Activated CD8-positive, alpha-beta memory T cell treated with anti-CD3 and anti-CD28 coated beads, Interleukin-2, amount 10 ng/mL, durations not matched to agents 7 days and 5 days (primary cell): ENCODE results near the gene GPRC5C. TPM values are rescaled to one million over a fixed set of nuclear protein-coding genes. Genes with fewer than 3 reads are reported as not detected.

ENCODE experiments used
- ATAC-seq: fragments of 150-1000 bp; cut with Tn5 transposase; one replicate; pipeline ENCODE4 v1.10.0; 2021; ENCODE audit warnings: moderate library complexity
- CTCF ChIA-PET: fragments of 350-600 bp; sonication (Branson Sonifier 250); formaldehyde crosslinking; loops from one replicate; lab custom pipeline; 2021; ENCODE audit warnings: antibody characterized with exemption; lab: Charles Lee
- DNase-seq: peaks from one replicate; pipeline ENCODE4 v3.0.0-alpha.2; 2020
- H3K27ac Mint-ChIP-seq: one replicate; pipeline ENCODE4 v1.8.0; 2021; ENCODE audit warnings: mild to moderate bottlenecking, mixed read lengths
- H3K27me3 Mint-ChIP-seq: one replicate; pipeline ENCODE4 v1.8.0; 2021; ENCODE audit warnings: mixed read lengths
- H3K36me3 Mint-ChIP-seq: one replicate; pipeline ENCODE4 v1.8.0; 2021; ENCODE audit warnings: mild to moderate bottlenecking, mixed read lengths
- H3K4me1 Mint-ChIP-seq: one replicate; pipeline ENCODE4 v1.8.0; 2021; ENCODE audit warnings: mixed read lengths
- H3K4me3 Mint-ChIP-seq: one replicate; pipeline ENCODE4 v1.8.0; 2021; ENCODE audit warnings: mild to moderate bottlenecking, moderate library complexity, mixed read lengths
- H3K9me3 Mint-ChIP-seq: one replicate; pipeline ENCODE4 v1.8.0; 2022; ENCODE audit warnings: low read depth, mixed read lengths
- total RNA-seq, 2 experiments: library from RNA; stranded (reverse); gene quantifications; one replicate each; pipeline ENCODE4 v1.2.3, GENCODE V29; 2021

GPRC5C gene
- total RNA-seq, 2 experiments from 2014 or later: not detected

GRCh38 chr17:74443516-74444296 is 11.8 kb downstream of the GPRC5C start:
- Mint-ChIP-seq H3K36me3 (no peaks in the 10 kb centered on the region), H3K27ac (no peak overlapping the region), H3K27me3 (peaks cover 12% of the 10 kb centered on the region), H3K9me3 (no peaks in the 10 kb centered on the region), H3K4me1 (peaks cover 4% of the 10 kb centered on the region), H3K4me3 (no peak overlapping the region)
- DNase-seq: no peak
- CTCF ChIA-PET: interaction anchor here (0.7 to 3.3 kb wide), 7 partner anchors 13 to 418 kb away, joined by 3 to 14 read pairs (median 3); no protein-coding TSS in a partner anchor
- no peak for ATAC-seq

GRCh38 chr17:74444406-74444805 is 12.5 kb downstream of the GPRC5C start:
- Mint-ChIP-seq H3K9me3 (no peaks in the 10 kb centered on the region), H3K4me1 (peaks cover 4% of the 10 kb centered on the region), H3K4me3 (no peak overlapping the region), H3K27ac (no peak overlapping the region), H3K27me3 (peaks cover 12% of the 10 kb centered on the region), H3K36me3 (no peaks in the 10 kb centered on the region)
- no peak for DNase-seq
- CTCF ChIA-PET: interaction anchor here (0.7 to 3.3 kb wide), 6 partner anchors 10 to 417 kb away, joined by 3 to 14 read pairs (median 4); no protein-coding TSS in a partner anchor
- ATAC-seq: no peak

- peaks cover 2% of the 10 kb centered on the region for H3K4me1 Mint-ChIP-seq
- H3K27ac Mint-ChIP-seq: no peak overlapping the region
- H3K4me3 Mint-ChIP-seq: no peak overlapping the region
- CTCF ChIA-PET: interaction anchor here (1.1 to 3.3 kb wide), 4 partner anchors 10 to 88 kb away, joined by 3 to 14 read pairs (median 6); no protein-coding TSS in a partner anchor
- peaks cover 9% of the 10 kb centered on the region for H3K27me3 Mint-ChIP-seq
- H3K36me3 Mint-ChIP-seq: no peaks in the 10 kb centered on the region
- ATAC-seq: no peak
- no peak for DNase-seq
- H3K9me3 Mint-ChIP-seq: no peaks in the 10 kb centered on the region
These were observed 13.3 kb downstream of the GPRC5C start for GRCh38 chr17:74445158-74445557.

GRCh38 chr17:74446551-74447500 is 14.9 kb downstream of the GPRC5C start:
- H3K4me3 Mint-ChIP-seq: no peak overlapping the region
- CTCF ChIA-PET: interaction anchor here (1.0 to 2.1 kb wide), 4 partner anchors 9 to 78 kb away, joined by 3 to 10 read pairs (median 4); no protein-coding TSS in a partner anchor

GRCh38 chr17:74447628-74448159 is 15.8 kb downstream of the GPRC5C start:
- CTCF ChIA-PET: interaction anchor here (1.0 to 2.1 kb wide), 3 partner anchors 8 to 79 kb away, joined by 3 to 10 read pairs (median 5); no protein-coding TSS in a partner anchor
- no peaks in the 10 kb centered on the region for H3K36me3 Mint-ChIP-seq
- H3K4me3 Mint-ChIP-seq: no peak overlapping the region
- peaks cover 13% of the 10 kb centered on the region for H3K27me3 Mint-ChIP-seq
- ATAC-seq (no peak), DNase-seq (no peak)
- no peaks in the 10 kb centered on the region for H3K9me3 Mint-ChIP-seq
- H3K4me1 Mint-ChIP-seq: peaks cover 15% of the 10 kb centered on the region
- no peak overlapping the region for H3K27ac Mint-ChIP-seq

More at GRCh38 chr17:74446551-74447500, 14.9 kb downstream of the GPRC5C start:
- Mint-ChIP-seq H3K9me3 (no peaks in the 10 kb centered on the region), H3K27me3 (peaks cover 15% of the 10 kb centered on the region), H3K27ac (peak overlapping the region; percentile 63), H3K4me1 (peaks cover 6% of the 10 kb centered on the region), H3K36me3 (no peaks in the 10 kb centered on the region)
- peak; percentile 51 for DNase-seq
- peak; percentile 53 for ATAC-seq

GRCh38 chr17:74448756-74449155 is 16.9 kb downstream of the GPRC5C start:
- no peak for DNase-seq
- Mint-ChIP-seq H3K27me3 (peaks cover 15% of the 10 kb centered on the region), H3K9me3 (no peaks in the 10 kb centered on the region), H3K27ac (no peak overlapping the region), H3K36me3 (no peaks in the 10 kb centered on the region), H3K4me3 (no peak overlapping the region), H3K4me1 (peaks cover 24% of the 10 kb centered on the region)
- ATAC-seq: no peak
- CTCF ChIA-PET: interaction anchor here (1.8 to 2.1 kb wide), 3 partner anchors 9 to 80 kb away, joined by 4 to 10 read pairs (median 5); no protein-coding TSS in a partner anchor

- ATAC-seq (no peak), DNase-seq (no peak)
- H3K9me3 Mint-ChIP-seq: no peaks in the 10 kb centered on the region
- CTCF ChIA-PET: interaction anchor here (1.8 kb wide), 1 partner anchor 8 kb away, joined by 4 read pairs; no protein-coding TSS in a partner anchor
- H3K4me3 Mint-ChIP-seq: no peak overlapping the region
- no peak overlapping the region for H3K27ac Mint-ChIP-seq
- H3K27me3 Mint-ChIP-seq: peaks cover 15% of the 10 kb centered on the region
- H3K36me3 Mint-ChIP-seq: no peaks in the 10 kb centered on the region
- peaks cover 24% of the 10 kb centered on the region for H3K4me1 Mint-ChIP-seq
These were observed 17.4 kb downstream of the GPRC5C start for GRCh38 chr17:74449306-74449705.

- Mint-ChIP-seq H3K4me1 (peaks cover 28% of the 10 kb centered on the region), H3K27me3 (peaks cover 12% of the 10 kb centered on the region), H3K4me3 (no peak overlapping the region), H3K9me3 (no peaks in the 10 kb centered on the region), H3K36me3 (no peaks in the 10 kb centered on the region), H3K27ac (no peak overlapping the region)
- ATAC-seq: no peak
- DNase-seq: no peak
- CTCF ChIA-PET: interaction anchor here (1.8 kb wide), 1 partner anchor 8 kb away, joined by 4 read pairs; no protein-coding TSS in a partner anchor
These were observed 17.9 kb downstream of the GPRC5C start for GRCh38 chr17:74449773-74450172.

GRCh38 chr17:74450231-74450630 is 18.3 kb downstream of the GPRC5C start:
- Mint-ChIP-seq H3K27me3 (peaks cover 11% of the 10 kb centered on the region), H3K4me1 (peaks cover 30% of the 10 kb centered on the region), H3K9me3 (no peaks in the 10 kb centered on the region), H3K36me3 (no peaks in the 10 kb centered on the region), H3K27ac (no peak overlapping the region), H3K4me3 (no peak overlapping the region)
- CTCF ChIA-PET: interaction anchor here (1.2 to 9.4 kb wide), 4 partner anchors 7 to 82 kb away, joined by 4 to 109 read pairs (median 20); partner anchors contain the start of gene GPR142
- ATAC-seq (no peak), DNase-seq (no peak)

- H3K4me1 Mint-ChIP-seq: peaks cover 30% of the 10 kb centered on the region
- H3K27ac Mint-ChIP-seq: no peak overlapping the region
- CTCF ChIA-PET: interaction anchor here (0.7 to 9.4 kb wide), 4 partner anchors 14 to 92 kb away, joined by 4 to 109 read pairs (median 20); partner anchors contain the start of gene GPR142
- DNase-seq: no peak
- no peak for ATAC-seq
- H3K36me3 Mint-ChIP-seq: no peaks in the 10 kb centered on the region
- no peak overlapping the region for H3K4me3 Mint-ChIP-seq
- H3K27me3 Mint-ChIP-seq: peaks cover 12% of the 10 kb centered on the region
- H3K9me3 Mint-ChIP-seq: no peaks in the 10 kb centered on the region
These were observed 19.1 kb downstream of the GPRC5C start for GRCh38 chr17:74450925-74451403.

GRCh38 chr17:74451557-74451956 is 19.7 kb downstream of the GPRC5C start:
- ATAC-seq (no peak), DNase-seq (no peak)
- Mint-ChIP-seq H3K27ac (no peak overlapping the region), H3K9me3 (no peaks in the 10 kb centered on the region), H3K4me3 (no peak overlapping the region), H3K27me3 (peaks cover 14% of the 10 kb centered on the region), H3K4me1 (peaks cover 30% of the 10 kb centered on the region), H3K36me3 (no peaks in the 10 kb centered on the region)
- CTCF ChIA-PET: interaction anchor here (0.7 to 9.4 kb wide), 7 partner anchors 9 to 92 kb away, joined by 3 to 109 read pairs (median 4); partner anchors contain the start of gene GPR142
